ENCODE results near the gene PHF2.

PHF2 gene

DNA sequence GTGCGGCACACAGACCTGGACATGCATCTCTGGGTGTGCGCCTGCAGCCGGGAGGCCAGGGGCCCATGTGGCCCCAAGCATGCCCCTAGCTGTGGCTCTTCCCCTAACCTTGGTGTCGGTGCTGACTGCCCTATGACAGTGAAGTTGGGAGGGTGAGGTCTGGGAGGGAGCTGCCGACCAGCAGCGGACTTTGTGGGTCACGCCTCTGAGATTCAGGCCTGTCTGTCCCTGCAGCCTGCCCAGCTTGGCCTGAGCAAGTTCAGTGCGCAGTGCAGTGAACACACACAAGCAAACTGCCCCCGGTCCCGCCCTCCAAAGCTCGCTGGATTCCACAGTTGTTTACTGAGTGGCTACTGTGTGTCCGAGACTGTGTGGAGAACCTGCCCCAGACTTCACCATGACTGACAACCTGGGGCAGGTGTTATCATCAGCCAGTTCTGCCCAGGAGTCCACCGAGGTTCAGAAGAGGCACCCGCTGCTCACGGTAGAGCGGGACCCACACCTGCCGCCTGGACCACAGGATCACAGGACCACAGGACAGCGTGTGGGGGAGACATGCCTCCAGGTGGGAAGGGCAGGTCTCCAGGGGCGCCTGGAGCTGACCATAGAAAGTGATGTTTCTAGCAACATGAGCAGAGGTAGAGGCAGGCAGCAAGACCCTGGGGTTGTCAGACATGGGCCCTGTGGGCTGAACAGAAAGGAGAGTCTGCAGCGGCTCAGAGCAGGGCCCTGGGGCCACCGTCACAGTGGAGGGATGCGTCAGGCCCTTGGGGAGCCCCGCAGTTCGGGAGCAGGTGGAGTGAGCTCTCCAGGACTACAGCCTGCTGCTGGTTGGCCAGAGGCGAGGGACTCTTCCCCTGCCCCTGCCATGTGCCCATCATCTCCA is 105.1 kb downstream of the PHF2 start:
- no peaks in the 10 kb centered on the region for H3K4me1 ChIP-seq
- DNase-seq = no peak

DNA sequence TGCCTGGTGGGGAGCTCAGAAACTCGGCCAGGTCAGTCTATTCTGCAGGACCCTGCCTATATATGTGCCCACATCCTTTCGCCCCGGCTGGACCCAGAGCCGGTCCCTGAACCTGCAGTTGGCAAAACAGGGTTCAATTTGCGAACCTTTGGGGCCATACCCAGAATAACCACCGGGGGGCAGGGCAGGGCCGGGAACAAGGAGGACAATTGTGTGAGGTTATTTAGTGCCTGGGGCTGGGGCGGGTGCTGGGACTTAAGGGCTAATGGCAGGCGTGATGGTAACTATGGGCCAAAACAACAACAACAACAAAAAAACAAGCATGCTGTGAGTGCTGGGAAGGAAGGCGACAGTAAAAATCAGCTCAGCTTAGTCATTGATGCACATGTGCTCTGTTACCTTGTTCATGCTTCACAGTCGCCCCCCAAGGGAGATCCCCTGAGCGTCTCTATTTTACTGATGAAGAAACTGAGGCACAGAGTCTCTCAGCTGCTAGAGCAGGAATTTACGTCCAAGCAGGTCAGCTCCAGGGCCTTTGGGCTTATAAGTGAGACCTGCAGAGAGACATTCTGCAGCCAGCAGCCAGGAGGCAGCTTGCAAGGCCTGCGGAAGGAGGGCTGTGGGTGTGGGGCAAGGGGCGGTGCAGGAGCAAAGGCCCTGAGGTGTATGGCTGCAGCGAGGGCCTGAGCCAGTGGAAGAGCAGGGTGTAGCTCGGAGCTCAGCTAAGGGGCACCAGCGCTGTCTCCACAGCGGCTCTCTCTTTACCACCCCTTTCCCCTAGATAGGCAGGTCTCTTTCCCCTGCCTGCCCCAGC is 106.0 kb downstream of the PHF2 start:
- H3K36me3 ChIP-seq = no peaks in the 10 kb centered on the region
- TF ChIP-seq CTCF (IDR thresholded peaks at IDR 0.05; ENCODE audit: low read depth, low read length) = peak; percentile 82
- DNase-seq = peak; percentile 77
- H3K4me1 ChIP-seq = no peaks in the 10 kb centered on the region
- H3K4me3 ChIP-seq (ENCODE audit: low read depth, low read length) = no peak overlapping the region
- no peaks in the 10 kb centered on the region for H3K27me3 ChIP-seq
- H3K9me3 ChIP-seq = no peaks in the 10 kb centered on the region

More for the DNA sequence above, 105.1 kb downstream of the PHF2 start:
- Histone ChIP-seq H3K4me3 (ENCODE audit: low read depth, low read length) (no peak overlapping the region), H3K27me3 (no peaks in the 10 kb centered on the region), H3K9me3 (no peaks in the 10 kb centered on the region), H3K36me3 (no peaks in the 10 kb centered on the region)
- TF ChIP-seq CTCF (IDR thresholded peaks at IDR 0.05; ENCODE audit: low read depth, low read length) = no peak

GRCh38 chr9:93683331-93684134 is 107.1 kb downstream of the PHF2 start:
- no peak overlapping the region for H3K4me3 ChIP-seq (ENCODE audit: low read depth, low read length)
- no peaks in the 10 kb centered on the region for H3K36me3 ChIP-seq
- H3K9me3 ChIP-seq = no peaks in the 10 kb centered on the region
- H3K27me3 ChIP-seq = no peaks in the 10 kb centered on the region
- DNase-seq = no peak
- H3K4me1 ChIP-seq = no peaks in the 10 kb centered on the region
- no peak for TF ChIP-seq CTCF (IDR thresholded peaks at IDR 0.05; ENCODE audit: low read depth, low read length)

GRCh38 chr9:93684161-93684765 is 107.9 kb downstream of the PHF2 start:
- DNase-seq = no peak
- no peak for TF ChIP-seq CTCF (IDR thresholded peaks at IDR 0.05; ENCODE audit: low read depth, low read length)
- Histone ChIP-seq H3K4me3 (ENCODE audit: low read depth, low read length) (no peak overlapping the region), H3K27me3 (no peaks in the 10 kb centered on the region), H3K9me3 (no peaks in the 10 kb centered on the region), H3K4me1 (no peaks in the 10 kb centered on the region), H3K36me3 (no peaks in the 10 kb centered on the region)

- Histone ChIP-seq H3K36me3 (no peaks in the 10 kb centered on the region), H3K4me3 (ENCODE audit: low read depth, low read length) (no peak overlapping the region), H3K27me3 (no peaks in the 10 kb centered on the region), H3K4me1 (no peaks in the 10 kb centered on the region), H3K9me3 (no peaks in the 10 kb centered on the region)
- no peak for DNase-seq
- peak; percentile 22 for TF ChIP-seq CTCF (IDR thresholded peaks at IDR 0.05; ENCODE audit: low read depth, low read length)
These were observed 108.6 kb downstream of the PHF2 start for GRCh38 chr9:93684806-93685543.
